Measurements from ENCODE around the gene CLEC2B.
"Not testable (repeated sequence)": the region's sequence is repeated elsewhere in the genome, so short reads cannot be mapped to it uniquely, and the experiment has no call there.

Gene CLEC2B

DNA sequence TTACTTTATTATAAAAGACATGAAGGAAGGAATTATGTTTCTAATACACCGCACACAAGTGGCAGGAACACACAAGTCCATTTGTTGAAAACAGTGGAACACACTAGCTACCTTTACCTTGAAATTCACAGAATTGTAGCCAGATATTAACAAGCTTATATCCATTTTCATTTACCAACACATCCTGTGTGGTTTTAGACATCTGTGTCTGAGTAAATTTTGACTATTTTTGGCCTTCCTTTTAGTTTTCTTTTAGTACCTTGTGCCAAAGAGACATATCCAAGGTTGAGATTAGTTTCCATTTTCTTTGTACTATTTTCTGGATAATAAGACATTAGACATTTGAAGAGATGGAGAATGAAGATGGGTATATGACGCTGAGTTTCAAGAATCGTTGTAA, 12.1 kb upstream of the CLEC2B start, which contains the start of gene KLRF2:
TSS of gene KLRF2 (plus strand) at position 244 of the 400 bp plus-strand sequence. CDS start at position 351, 107 bp downstream.
- H3K4me1 ChIP-seq = no peaks in the 10 kb centered on the region
- H3K4me3 ChIP-seq = no peak within 1 kb of the TSS
- intact Hi-C loops (cut with DNase I; ENCODE audit: low total_unique reads) = no loop called here
- DNase-seq = no peak
- no peaks in the 10 kb centered on the region for H3K36me3 ChIP-seq
- no peak within 1 kb of the TSS for H3K27ac ChIP-seq
- TF ChIP-seq, protein P1, sequence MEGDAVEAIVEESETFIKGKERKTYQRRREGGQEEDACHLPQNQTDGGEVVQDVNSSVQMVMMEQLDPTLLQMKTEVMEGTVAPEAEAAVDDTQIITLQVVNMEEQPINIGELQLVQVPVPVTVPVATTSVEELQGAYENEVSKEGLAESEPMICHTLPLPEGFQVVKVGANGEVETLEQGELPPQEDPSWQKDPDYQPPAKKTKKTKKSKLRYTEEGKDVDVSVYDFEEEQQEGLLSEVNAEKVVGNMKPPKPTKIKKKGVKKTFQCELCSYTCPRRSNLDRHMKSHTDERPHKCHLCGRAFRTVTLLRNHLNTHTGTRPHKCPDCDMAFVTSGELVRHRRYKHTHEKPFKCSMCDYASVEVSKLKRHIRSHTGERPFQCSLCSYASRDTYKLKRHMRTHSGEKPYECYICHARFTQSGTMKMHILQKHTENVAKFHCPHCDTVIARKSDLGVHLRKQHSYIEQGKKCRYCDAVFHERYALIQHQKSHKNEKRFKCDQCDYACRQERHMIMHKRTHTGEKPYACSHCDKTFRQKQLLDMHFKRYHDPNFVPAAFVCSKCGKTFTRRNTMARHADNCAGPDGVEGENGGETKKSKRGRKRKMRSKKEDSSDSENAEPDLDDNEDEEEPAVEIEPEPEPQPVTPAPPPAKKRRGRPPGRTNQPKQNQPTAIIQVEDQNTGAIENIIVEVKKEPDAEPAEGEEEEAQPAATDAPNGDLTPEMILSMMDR (IDR thresholded peaks at IDR 0.05) = no peak
- no peaks in the 10 kb centered on the region for H3K9me3 ChIP-seq
- H3K27me3 ChIP-seq = no peaks in the 10 kb centered on the region

DNA sequence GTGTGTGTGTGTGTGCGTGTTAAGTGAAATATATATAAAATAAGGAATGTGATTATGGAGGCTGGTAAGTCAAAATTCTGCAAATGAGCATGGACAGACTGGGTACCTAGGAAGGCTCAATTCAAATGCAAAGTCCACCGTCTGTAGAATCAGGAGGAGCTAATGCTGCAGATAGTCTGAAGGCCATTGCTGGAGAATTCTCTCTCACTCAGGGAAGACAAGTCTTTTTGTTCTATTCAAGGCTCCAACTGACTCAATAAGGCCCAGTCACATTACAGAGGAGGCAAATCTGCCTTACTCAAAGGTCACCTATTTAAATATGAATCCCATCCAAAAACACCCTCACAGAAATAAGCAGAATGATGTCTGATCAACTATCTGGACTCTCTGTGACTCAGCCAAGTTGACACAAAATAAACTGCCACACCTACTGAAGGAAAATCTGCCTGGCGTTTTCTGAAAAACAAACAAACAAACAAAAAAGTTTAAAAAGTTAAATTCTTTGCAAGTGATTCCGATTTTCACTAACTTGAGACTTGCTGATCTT, 11.5 kb upstream of the CLEC2B start:
- intact Hi-C loops (cut with DNase I; ENCODE audit: low total_unique reads) = no loop called here
- no peaks in the 10 kb centered on the region for H3K4me1 ChIP-seq
- H3K27ac ChIP-seq = no peak overlapping the region
- no peak for DNase-seq
- H3K9me3 ChIP-seq = no peaks in the 10 kb centered on the region
- no peaks in the 10 kb centered on the region for H3K27me3 ChIP-seq
- no peaks in the 10 kb centered on the region for H3K36me3 ChIP-seq
- no peak overlapping the region for H3K4me3 ChIP-seq
- TF ChIP-seq, protein P1 (IDR thresholded peaks at IDR 0.05) = no peak

DNA sequence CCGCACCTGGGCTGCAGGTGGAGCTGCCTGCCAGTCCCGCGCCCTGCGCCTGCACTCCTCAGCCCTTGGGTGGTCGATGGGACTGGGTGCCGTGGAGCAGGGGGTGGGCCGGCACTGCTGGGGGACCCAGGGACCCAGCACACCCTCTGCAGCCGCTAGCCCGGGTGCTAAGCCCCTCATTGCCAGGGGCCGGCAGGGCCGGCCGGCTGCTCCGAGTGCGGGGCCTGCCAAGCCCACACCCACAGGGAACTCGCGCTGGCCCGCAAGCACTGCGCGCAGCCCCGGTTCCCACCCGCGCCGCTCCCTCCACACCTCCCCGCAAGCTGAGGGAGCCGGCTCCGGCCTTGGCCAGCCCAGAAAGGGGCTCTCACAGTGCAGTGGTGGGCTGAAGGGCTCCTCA, 7.0 kb upstream of the CLEC2B start:
- H3K36me3 ChIP-seq; DNase-seq; H3K9me3 ChIP-seq; H3K27ac ChIP-seq; H3K4me3 ChIP-seq; H3K27me3 ChIP-seq; intact Hi-C loops (cut with DNase I; ENCODE audit: low total_unique reads); H3K4me1 ChIP-seq: not testable (repeated sequence)

DNA sequence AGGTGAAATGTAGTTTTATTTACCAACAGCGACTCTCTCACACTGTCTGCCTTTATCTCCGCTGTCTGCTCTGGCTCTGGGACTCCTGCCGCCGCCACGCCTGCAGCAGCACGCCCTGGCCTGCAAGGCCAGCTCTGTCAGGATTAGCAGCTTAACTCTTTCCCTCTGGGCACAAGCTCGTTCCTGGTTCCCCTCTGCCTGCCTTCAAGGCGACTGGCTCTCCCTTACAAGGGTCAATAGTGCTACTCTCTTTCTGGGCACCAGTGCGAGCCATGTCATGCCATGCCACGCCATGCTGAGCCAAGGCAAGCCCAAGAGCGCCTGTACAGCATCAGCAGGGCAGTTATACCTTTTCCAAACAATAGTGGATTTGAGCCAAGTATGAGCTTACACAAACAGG, 3.6 kb upstream of the CLEC2B start:
- H3K4me1 ChIP-seq = peaks cover 0 to 6% (median 0%) of the 10 kb centered on the region in 4 donors
- no peak for DNase-seq
- TF ChIP-seq, protein P1 (IDR thresholded peaks at IDR 0.05) = no peak
- H3K27ac ChIP-seq = no peak overlapping the region
- intact Hi-C loops (cut with DNase I; ENCODE audit: low total_unique reads) = no loop called here
- H3K36me3 ChIP-seq = no peaks in the 10 kb centered on the region
- no peak overlapping the region for H3K4me3 ChIP-seq
- no peaks in the 10 kb centered on the region for H3K27me3 ChIP-seq
- no peaks in the 10 kb centered on the region for H3K9me3 ChIP-seq

DNA sequence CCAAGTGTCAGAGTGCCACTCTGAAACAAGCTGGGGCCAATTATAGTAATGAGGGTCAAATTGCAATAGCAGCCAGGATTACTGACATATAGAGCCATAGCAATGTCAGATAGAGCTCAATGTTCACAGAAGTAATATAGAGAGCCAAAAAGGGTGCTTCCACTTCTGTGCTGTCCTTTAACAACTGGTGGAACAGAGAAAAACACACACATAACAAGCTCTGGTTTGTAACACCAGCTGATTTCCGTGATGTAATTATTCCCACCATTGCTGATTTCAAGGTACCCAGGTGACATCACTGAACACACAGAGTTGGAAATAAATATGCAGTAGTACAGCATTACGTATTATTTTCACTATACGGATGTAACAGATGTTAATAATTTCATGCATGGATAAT, 3.0 kb upstream of the CLEC2B start:
- Histone ChIP-seq H3K9me3 (no peaks in the 10 kb centered on the region), H3K27ac (no peak overlapping the region), H3K36me3 (no peaks in the 10 kb centered on the region), H3K27me3 (no peaks in the 10 kb centered on the region), H3K4me3 (no peak overlapping the region), H3K4me1 (peaks cover 0 to 6% (median 0%) of the 10 kb centered on the region in 4 donors)
- TF ChIP-seq, protein P1 (IDR thresholded peaks at IDR 0.05) = no peak
- no peak for DNase-seq
- intact Hi-C loops (cut with DNase I; ENCODE audit: low total_unique reads) = no loop called here

DNA sequence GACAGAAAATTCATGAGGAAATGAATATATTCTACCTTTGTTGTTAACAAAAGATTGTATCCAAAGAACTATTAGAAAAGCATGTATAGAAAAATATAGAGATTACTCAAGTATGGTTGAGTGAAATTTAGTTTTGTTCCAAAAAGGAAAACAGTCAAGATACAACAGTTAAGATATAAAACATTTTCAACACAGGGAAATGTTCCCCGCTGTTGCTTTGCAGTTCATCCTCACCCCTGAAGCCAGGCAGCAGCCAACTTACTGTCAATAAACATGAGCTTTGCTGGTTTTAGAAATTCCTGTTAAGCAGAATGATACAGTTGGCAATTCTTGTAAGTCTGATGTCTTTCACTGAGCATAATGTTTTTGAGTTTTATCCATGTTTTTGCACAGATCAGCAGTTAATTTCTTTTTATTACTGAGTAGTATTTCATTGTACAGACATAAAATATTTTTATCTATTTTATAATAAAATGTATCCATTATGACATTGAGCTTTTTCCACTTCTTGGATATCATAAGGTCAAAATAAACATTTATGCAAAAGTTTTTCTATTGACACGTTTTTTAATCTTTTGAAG, 1.2 kb upstream of the CLEC2B start:
- Histone ChIP-seq H3K36me3 (no peaks in the 10 kb centered on the region), H3K27me3 (no peaks in the 10 kb centered on the region), H3K27ac (peak overlapping the region; percentile 55 to 62), H3K4me3 (peak overlapping the region; percentile 34 to 43), H3K4me1 (peaks cover 0 to 6% (median 0%) of the 10 kb centered on the region in 4 donors), H3K9me3 (no peaks in the 10 kb centered on the region)
- intact Hi-C loops (cut with DNase I; ENCODE audit: low total_unique reads) = no loop called here
- TF ChIP-seq, protein P1 (IDR thresholded peaks at IDR 0.05) = no peak
- no peak for DNase-seq

All from tibial artery (tissue), 4 donors.